Parathyroid adenoma (tissue), 2 donors: ENCODE measurements around the gene GDPGP1.
"Not testable (repeated sequence)": the region's sequence is repeated elsewhere in the genome, so short reads cannot be mapped to it uniquely, and the experiment has no call there.

ENCODE experiments used
- H2AFZ ChIP-seq: fragments of 300-600 bp; sonication (generic); one replicate; pipeline ENCODE4 v1.7.0; 2017; ENCODE audit warnings: antibody characterized with exemption, mild to moderate bottlenecking
- H3K27ac ChIP-seq: fragments of 300-600 bp; sonication (generic); one replicate; pipeline ENCODE4 v1.7.0; 2017
- H3K27me3 ChIP-seq: fragments of 300-600 bp; sonication (generic); one replicate; pipeline ENCODE4 v1.7.0; 2017; ENCODE audit warnings: low read length; ENCODE audit not compliant: control insufficient read depth, insufficient read depth
- H3K36me3 ChIP-seq: fragments of 300-600 bp; sonication (generic); one replicate; pipeline ENCODE4 v1.7.0; 2017; ENCODE audit warnings: low read length; ENCODE audit not compliant: control insufficient read depth, insufficient read depth
- H3K4me1 ChIP-seq: fragments of 300-600 bp; sonication (generic); one replicate; pipeline ENCODE4 v1.7.0; 2017; ENCODE audit warnings: control low read depth
- H3K4me2 ChIP-seq: fragments of 300-600 bp; sonication (generic); one replicate; pipeline ENCODE4 v1.7.0; 2017; ENCODE audit warnings: low read length
- H3K4me3 ChIP-seq: fragments of 300-600 bp; sonication (generic); one replicate; pipeline ENCODE4 v1.7.0; 2017; ENCODE audit warnings: low read depth, low read length
- H3K79me2 ChIP-seq: fragments of 300-600 bp; sonication (generic); one replicate; pipeline ENCODE4 v1.7.0; 2017; ENCODE audit warnings: control low read depth
- H3K9ac ChIP-seq: fragments of 300-600 bp; sonication (generic); one replicate; pipeline ENCODE4 v1.7.0; 2017; ENCODE audit warnings: mild to moderate bottlenecking
- H3K9me3 ChIP-seq: fragments of 300-600 bp; sonication (generic); one replicate; pipeline ENCODE4 v1.7.0; 2017; ENCODE audit warnings: low read length; ENCODE audit not compliant: control insufficient read depth
- TF ChIP-seq, protein P1 (sequence below): fragments of 300-600 bp; sonication (generic); IDR thresholded peaks from one replicate; pipeline ENCODE4 v1.7.0; 2017; ENCODE audit warnings: antibody characterized with exemption, mild to moderate bottlenecking
- donor health status: primary hyperparathyroidism.

Gene GDPGP1

DNA sequence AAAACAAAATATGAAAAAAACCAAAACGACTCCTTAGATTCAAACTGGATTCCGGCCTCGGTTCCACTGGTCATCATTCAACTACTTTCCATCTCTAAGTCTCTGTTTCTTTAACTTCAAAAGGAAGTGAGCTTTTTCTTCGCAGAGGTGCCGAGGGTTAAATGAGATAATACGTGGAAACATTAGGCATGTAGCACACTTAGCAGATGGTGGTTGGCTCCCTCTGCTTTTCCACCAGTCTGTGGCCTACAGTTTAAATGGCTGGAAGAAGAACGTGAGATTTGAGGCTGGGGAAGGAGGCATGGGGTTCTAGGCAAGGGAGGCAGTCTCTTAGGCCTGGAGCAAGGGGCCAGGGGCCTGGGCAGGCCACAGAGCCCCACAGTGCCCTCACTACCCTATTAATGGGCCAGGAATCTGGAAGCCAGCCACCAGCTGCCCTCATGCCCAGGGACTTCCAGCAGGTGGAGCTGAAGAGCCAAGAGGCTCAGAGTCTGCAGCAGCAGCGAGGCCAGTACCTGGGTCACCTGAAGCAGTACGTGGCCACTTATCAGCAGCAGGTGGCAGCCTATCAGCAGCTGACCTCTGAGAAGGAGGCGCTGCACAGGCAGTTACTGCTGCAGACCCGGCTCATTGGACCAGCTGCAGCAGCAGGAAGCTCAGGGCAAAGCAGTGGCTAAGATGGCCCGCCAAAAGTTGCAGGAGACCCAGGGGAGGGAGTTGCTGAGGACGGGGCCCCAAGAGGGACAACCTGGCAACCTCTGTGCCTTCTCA lies 59.2 kb downstream of the GDPGP1 start:
- not testable (repeated sequence) for H3K9ac ChIP-seq, H3K79me2 ChIP-seq, H3K27ac ChIP-seq, H3K4me3 ChIP-seq, H3K9me3 ChIP-seq, H3K27me3 ChIP-seq, H3K4me1 ChIP-seq, H3K36me3 ChIP-seq
- TF ChIP-seq, protein P1, sequence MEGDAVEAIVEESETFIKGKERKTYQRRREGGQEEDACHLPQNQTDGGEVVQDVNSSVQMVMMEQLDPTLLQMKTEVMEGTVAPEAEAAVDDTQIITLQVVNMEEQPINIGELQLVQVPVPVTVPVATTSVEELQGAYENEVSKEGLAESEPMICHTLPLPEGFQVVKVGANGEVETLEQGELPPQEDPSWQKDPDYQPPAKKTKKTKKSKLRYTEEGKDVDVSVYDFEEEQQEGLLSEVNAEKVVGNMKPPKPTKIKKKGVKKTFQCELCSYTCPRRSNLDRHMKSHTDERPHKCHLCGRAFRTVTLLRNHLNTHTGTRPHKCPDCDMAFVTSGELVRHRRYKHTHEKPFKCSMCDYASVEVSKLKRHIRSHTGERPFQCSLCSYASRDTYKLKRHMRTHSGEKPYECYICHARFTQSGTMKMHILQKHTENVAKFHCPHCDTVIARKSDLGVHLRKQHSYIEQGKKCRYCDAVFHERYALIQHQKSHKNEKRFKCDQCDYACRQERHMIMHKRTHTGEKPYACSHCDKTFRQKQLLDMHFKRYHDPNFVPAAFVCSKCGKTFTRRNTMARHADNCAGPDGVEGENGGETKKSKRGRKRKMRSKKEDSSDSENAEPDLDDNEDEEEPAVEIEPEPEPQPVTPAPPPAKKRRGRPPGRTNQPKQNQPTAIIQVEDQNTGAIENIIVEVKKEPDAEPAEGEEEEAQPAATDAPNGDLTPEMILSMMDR, result peak; percentile 85
- H3K4me2 ChIP-seq, result peak overlapping the region; percentile 6
- peak overlapping the region; percentile 61 for H2AFZ ChIP-seq

DNA sequence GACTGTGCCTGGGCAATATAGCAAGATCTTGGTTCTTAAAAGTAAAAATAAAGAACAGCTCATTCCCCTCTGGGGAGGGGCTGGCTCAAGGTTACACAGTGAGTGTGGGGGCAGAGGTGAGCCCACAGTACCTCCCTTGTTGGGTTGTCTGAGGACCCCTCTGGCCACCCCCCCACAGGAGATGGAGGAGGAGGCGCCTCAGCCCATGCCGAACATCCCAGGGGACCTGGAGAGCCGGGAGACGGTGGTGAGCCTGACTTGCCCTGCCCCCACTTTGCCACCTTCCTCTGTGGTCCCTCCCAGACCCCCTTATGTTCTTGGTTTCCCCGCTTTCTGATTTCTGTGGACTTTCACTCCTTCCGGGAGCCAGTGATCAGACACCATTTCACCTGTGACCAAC lies 60.1 kb downstream of the GDPGP1 start:
- Histone ChIP-seq H3K4me2 (no peak overlapping the region), H3K4me1 (peaks cover 4% of the 10 kb centered on the region), H3K36me3 (no peaks in the 10 kb centered on the region), H2AFZ (no peak overlapping the region), H3K27me3 (no peaks in the 10 kb centered on the region), H3K9me3 (no peaks in the 10 kb centered on the region), H3K79me2 (no peaks in the 10 kb centered on the region), H3K27ac (no peak overlapping the region), H3K4me3 (no peak overlapping the region), H3K9ac (no peak overlapping the region)
- TF ChIP-seq, protein P1, result no peak

DNA sequence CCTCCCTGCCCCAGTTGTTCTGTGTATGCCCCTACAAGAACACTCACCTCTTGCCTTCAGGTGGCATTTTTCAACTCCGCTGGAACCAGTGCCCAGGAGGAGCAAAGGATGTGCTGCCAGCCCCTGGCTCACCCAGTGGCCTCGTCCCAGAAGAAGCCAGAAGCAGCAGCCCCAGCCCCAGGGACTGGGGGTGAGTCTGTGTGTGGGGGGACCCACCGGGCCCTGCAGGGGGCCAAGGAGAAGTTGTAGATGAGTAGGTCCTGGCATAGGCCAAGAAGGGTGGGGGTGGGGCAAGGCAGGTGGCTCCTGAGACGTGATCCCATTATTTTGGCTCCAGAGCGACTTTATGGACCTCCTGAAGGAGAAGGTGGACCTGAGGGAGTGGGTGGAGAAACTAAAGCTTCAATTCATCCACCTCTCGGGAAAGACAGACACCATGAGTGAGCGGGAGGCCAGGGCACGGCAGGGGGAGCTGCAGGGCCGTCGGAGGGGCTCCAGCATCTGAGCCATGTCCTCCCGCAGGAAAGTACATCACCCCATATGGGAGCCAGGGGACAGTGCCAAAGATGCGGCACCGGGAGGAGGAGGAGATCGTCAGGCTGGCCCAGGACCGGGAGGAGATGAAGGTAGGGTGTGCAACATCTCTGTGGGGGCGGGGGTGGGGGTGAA lies 60.7 kb downstream of the GDPGP1 start:
- peaks cover 4% of the 10 kb centered on the region for H3K4me1 ChIP-seq
- H3K4me2 ChIP-seq, result no peak overlapping the region
- TF ChIP-seq, protein P1, result no peak
- H3K27me3 ChIP-seq, result no peaks in the 10 kb centered on the region
- no peak overlapping the region for H2AFZ ChIP-seq
- no peak overlapping the region for H3K27ac ChIP-seq
- no peaks in the 10 kb centered on the region for H3K9me3 ChIP-seq
- no peaks in the 10 kb centered on the region for H3K36me3 ChIP-seq
- H3K9ac ChIP-seq, result no peak overlapping the region
- no peak overlapping the region for H3K4me3 ChIP-seq
- no peaks in the 10 kb centered on the region for H3K79me2 ChIP-seq

DNA sequence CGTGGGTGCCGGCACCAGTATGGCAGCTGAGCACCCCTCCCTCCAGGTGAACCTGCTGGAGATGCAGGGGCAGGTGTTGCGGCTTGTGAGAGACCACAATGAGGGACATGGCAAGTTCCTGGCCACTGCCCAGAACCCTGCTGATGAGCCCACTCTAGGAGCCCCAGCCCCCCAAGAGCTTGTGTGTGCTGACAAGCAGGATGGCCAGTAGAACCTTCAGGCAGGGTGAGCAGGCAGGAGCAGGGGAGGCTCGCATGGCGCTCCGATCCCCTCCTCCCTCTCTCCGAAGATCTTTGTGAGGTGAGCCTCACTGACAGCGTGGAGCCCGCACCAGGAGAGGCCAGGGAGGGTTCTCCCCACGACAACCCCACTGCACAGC lies 61.2 kb downstream of the GDPGP1 start:
- Histone ChIP-seq H3K4me1 (peaks cover 4% of the 10 kb centered on the region), H2AFZ (no peak overlapping the region), H3K9me3 (no peaks in the 10 kb centered on the region), H3K36me3 (no peaks in the 10 kb centered on the region), H3K4me3 (no peak overlapping the region), H3K4me2 (no peak overlapping the region), H3K79me2 (no peaks in the 10 kb centered on the region), H3K27ac (no peak overlapping the region), H3K27me3 (no peaks in the 10 kb centered on the region), H3K9ac (no peak overlapping the region)
- TF ChIP-seq, protein P1, result no peak
